ENCODE measurements around the gene MCCC2. TPM values are rescaled to one million over a fixed set of nuclear protein-coding genes. Genes with fewer than 3 reads are reported as not detected.

The MCCC2 gene
- total RNA-seq, 2 experiments from 2014 or later, result 49.3 to 51.6 TPM

Other genes with a start within 250 kb of the MCCC2 start
- 10 to 100 TPM; 20.6 to 20.8 TPM for gene BDP1, start 131.7 kb upstream of the MCCC2 start, total RNA-seq
- gene CARTPT, start 131.9 kb downstream of the MCCC2 start, total RNA-seq, result not detected

Measured in activated naive CD4-positive, alpha-beta T cell treated with anti-CD3 and anti-CD28 coated beads for 36 hours (primary cell).